Loucy (cell line): Measurements from ENCODE around the gene IL1A.

ENCODE experiments used
- H2AFZ ChIP-seq: fragments of 200-600 bp; sonication (generic); 2 replicates; pipeline ENCODE4 v1.6.0; 2016; ENCODE audit warnings: antibody characterized with exemption, mild to moderate bottlenecking, low read length, moderate library complexity
- H3F3A ChIP-seq: fragments of 200-600 bp; 2 replicates; pipeline ENCODE4 v1.6.0; 2016; ENCODE audit warnings: antibody characterized with exemption, low read depth, mild to moderate bottlenecking
- H3K27me3 ChIP-seq: fragments of 200-600 bp; sonication (generic); 2 replicates; pipeline ENCODE4 v1.6.1; 2014; ENCODE audit warnings: low read length, mild to moderate bottlenecking; ENCODE audit not compliant: insufficient read depth, poor library complexity, severe bottlenecking
- H3K36me3 ChIP-seq: fragments of 200-600 bp; sonication (generic); 2 replicates; pipeline ENCODE4 v1.6.1; 2016; ENCODE audit warnings: low read length; ENCODE audit not compliant: insufficient read depth
- H3K4me1 ChIP-seq: fragments of 200-600 bp; sonication (generic); 2 replicates; pipeline ENCODE4 v1.5.1; 2014; ENCODE audit warnings: low read length, mild to moderate bottlenecking; ENCODE audit not compliant: insufficient read depth, poor library complexity, severe bottlenecking
- H3K4me2 ChIP-seq: fragments of 200-600 bp; sonication (generic); 2 replicates; pipeline ENCODE4 v1.6.0; 2014; ENCODE audit warnings: antibody characterized with exemption, low read length, low read depth, mild to moderate bottlenecking; ENCODE audit not compliant: poor library complexity, severe bottlenecking
- H3K4me3 ChIP-seq: fragments of 200-600 bp; sonication (generic); 2 replicates; pipeline ENCODE4 v1.5.1; 2014; ENCODE audit warnings: low read length, mild to moderate bottlenecking, mixed read lengths; ENCODE audit not compliant: poor library complexity, severe bottlenecking
- H3K79me2 ChIP-seq: fragments of 200-600 bp; sonication (generic); 2 replicates; pipeline ENCODE4 v1.6.1; 2014; ENCODE audit warnings: low read length; ENCODE audit not compliant: insufficient read depth
- H3K9ac ChIP-seq: fragments of 200-600 bp; sonication (generic); 2 replicates; pipeline ENCODE4 v1.6.0; 2014; ENCODE audit warnings: mild to moderate bottlenecking, low read depth, low read length, moderate library complexity; ENCODE audit not compliant: poor library complexity, severe bottlenecking
- H3K9me2 ChIP-seq: fragments of 200-600 bp; sonication (generic); replicated peaks from 2 replicates; pipeline ENCODE4 v1.6.1; 2016; ENCODE audit warnings: low read depth, low read length, mixed read lengths
- H3K9me3 ChIP-seq: fragments of 200-600 bp; sonication (generic); 2 replicates; pipeline ENCODE4 v1.6.1; 2014; ENCODE audit warnings: mild to moderate bottlenecking, antibody characterized with exemption, low read length, low read depth; ENCODE audit not compliant: insufficient read depth
- H4K20me1 ChIP-seq: fragments of 200-600 bp; sonication (generic); 2 replicates; pipeline ENCODE4 v1.6.0; 2014; ENCODE audit warnings: antibody characterized with exemption, low read length, mild to moderate bottlenecking; ENCODE audit not compliant: insufficient read depth, poor library complexity, severe bottlenecking
- EZH2phosphoT487 ChIP-seq: fragments of 200-600 bp; IDR thresholded peaks from 2 replicates; pipeline ENCODE4 v1.6.1; 2018; ENCODE audit warnings: antibody characterized with exemption, mild to moderate bottlenecking, moderate library complexity, borderline replicate concordance
- TF ChIP-seq, protein P1 (sequence below): fragments of 200-600 bp; sonication (generic); conservative IDR thresholded peaks from 2 replicates; pipeline ENCODE4 v1.5.1; 2014; ENCODE audit warnings: mild to moderate bottlenecking, antibody characterized with exemption, low read length

The IL1A gene

DNA sequence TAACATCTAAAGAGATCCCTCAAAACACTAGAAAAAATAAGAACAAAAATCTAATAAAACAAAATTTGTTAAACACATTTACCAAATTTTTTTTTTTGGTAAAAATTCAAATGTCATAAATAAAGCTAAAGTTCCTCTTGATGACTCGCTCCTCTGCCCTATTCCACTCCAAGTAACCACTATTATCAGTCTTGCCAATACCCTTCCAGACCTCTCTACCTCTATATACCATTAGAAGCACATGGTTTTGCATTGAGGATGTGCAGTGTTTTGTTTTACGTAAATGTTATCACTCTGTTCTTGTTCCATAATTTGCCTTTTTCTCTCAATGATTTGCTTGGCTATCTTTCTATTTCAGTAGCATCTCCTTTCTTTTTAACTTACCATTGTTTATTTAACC, 41.4 kb upstream of the IL1A start:
- Histone ChIP-seq H3K79me2 (no peaks in the 10 kb centered on the region), H3K4me1 (peaks cover 19% of the 10 kb centered on the region), H3K36me3 (no peaks in the 10 kb centered on the region), H3K4me2 (no peak overlapping the region), H2AFZ (no peak overlapping the region), H3F3A (no peaks in the 10 kb centered on the region), H3K4me3 (no peak overlapping the region), H3K27me3 (no peaks in the 10 kb centered on the region), H3K9me3 (no peaks in the 10 kb centered on the region), H3K9me2 (no peaks in the 10 kb centered on the region), H4K20me1 (no peaks in the 10 kb centered on the region), H3K9ac (no peak overlapping the region)
- TF ChIP-seq, protein P1, sequence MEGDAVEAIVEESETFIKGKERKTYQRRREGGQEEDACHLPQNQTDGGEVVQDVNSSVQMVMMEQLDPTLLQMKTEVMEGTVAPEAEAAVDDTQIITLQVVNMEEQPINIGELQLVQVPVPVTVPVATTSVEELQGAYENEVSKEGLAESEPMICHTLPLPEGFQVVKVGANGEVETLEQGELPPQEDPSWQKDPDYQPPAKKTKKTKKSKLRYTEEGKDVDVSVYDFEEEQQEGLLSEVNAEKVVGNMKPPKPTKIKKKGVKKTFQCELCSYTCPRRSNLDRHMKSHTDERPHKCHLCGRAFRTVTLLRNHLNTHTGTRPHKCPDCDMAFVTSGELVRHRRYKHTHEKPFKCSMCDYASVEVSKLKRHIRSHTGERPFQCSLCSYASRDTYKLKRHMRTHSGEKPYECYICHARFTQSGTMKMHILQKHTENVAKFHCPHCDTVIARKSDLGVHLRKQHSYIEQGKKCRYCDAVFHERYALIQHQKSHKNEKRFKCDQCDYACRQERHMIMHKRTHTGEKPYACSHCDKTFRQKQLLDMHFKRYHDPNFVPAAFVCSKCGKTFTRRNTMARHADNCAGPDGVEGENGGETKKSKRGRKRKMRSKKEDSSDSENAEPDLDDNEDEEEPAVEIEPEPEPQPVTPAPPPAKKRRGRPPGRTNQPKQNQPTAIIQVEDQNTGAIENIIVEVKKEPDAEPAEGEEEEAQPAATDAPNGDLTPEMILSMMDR = no peak
- no peak for TF ChIP-seq EZH2phosphoT487

DNA sequence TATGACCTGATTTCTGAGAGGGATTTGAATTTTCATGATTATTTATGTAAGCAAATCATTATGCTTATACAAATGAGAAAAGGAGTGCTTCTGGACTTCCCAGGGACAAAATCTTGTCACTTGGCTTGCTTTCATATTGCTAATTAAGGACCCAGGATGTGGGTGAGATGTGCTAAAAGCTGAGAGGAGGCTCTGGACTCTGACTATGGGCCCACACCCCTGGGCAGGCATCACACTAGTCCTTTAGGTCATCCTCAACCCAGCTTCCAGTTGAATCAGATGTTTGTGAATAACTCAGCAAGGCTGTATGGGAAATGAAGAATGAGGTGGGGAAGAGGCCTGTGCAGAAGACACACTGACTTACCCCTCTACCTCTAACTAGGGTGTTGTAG, 40.4 kb upstream of the IL1A start:
- H3K4me3 ChIP-seq = no peak overlapping the region
- H4K20me1 ChIP-seq = no peaks in the 10 kb centered on the region
- H3K4me2 ChIP-seq = no peak overlapping the region
- no peaks in the 10 kb centered on the region for H3F3A ChIP-seq
- TF ChIP-seq, protein P1 = no peak
- no peak for TF ChIP-seq EZH2phosphoT487
- H3K9ac ChIP-seq = no peak overlapping the region
- H3K9me2 ChIP-seq = no peaks in the 10 kb centered on the region
- no peaks in the 10 kb centered on the region for H3K79me2 ChIP-seq
- peaks cover 20% of the 10 kb centered on the region for H3K4me1 ChIP-seq
- H3K36me3 ChIP-seq = no peaks in the 10 kb centered on the region
- no peaks in the 10 kb centered on the region for H3K9me3 ChIP-seq
- H2AFZ ChIP-seq = no peak overlapping the region
- H3K27me3 ChIP-seq = no peaks in the 10 kb centered on the region

DNA sequence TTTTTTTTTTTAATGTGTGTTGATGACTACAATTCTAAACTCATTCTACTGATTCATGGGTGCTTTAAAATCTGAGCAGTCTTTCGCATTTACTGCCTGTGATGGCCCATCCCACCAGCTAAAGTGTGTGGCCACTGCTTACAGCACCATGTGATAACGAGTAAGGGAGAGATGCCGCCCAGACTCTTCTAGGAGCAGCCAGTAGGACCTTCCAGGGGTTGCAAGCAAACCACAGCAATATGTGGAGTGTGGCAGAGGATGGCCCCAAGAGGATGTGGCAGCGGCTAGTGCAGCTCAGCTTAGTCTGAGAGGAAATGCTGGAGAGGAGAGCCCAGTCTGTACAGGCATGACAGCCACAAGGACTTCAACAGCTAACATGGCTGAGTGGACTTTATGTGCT, 37.4 kb upstream of the IL1A start:
- TF ChIP-seq, protein P1 = no peak
- TF ChIP-seq EZH2phosphoT487 = no peak
- no peak overlapping the region for H3K9ac ChIP-seq
- no peaks in the 10 kb centered on the region for H3K79me2 ChIP-seq
- H3K4me2 ChIP-seq = peak overlapping the region; percentile 21
- H3K36me3 ChIP-seq = no peaks in the 10 kb centered on the region
- H3K9me2 ChIP-seq = no peaks in the 10 kb centered on the region
- H3K27me3 ChIP-seq = no peaks in the 10 kb centered on the region
- H3K9me3 ChIP-seq = no peaks in the 10 kb centered on the region
- no peaks in the 10 kb centered on the region for H4K20me1 ChIP-seq
- no peak overlapping the region for H2AFZ ChIP-seq
- peaks cover 20% of the 10 kb centered on the region for H3K4me1 ChIP-seq
- no peak overlapping the region for H3K4me3 ChIP-seq
- no peaks in the 10 kb centered on the region for H3F3A ChIP-seq
